ENCODE measurements around the gene TMEM176B.

TMEM176B gene

DNA sequence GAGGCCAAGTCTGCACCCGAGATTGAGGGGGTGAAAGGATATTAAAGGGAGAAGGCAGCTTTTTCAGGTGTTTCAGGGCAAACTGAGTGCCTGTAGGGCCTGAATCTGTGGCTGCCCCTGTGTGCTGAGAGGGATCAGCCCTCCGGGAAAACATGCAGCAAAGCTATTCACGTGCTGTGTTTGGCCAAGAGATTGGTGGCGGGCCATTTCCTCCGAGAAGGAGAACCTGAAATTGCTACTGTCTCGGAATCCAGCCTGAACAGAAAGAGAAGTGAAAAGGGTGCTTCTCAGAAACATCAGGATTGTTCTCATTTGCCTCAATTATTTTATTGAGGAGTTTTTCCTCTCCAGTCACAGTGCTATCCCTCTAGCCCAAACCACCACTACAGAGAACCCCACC is 46.9 kb downstream of the TMEM176B start:
- no peak for DNase-seq (ENCODE audit: low read depth in 2 of 2)

DNA sequence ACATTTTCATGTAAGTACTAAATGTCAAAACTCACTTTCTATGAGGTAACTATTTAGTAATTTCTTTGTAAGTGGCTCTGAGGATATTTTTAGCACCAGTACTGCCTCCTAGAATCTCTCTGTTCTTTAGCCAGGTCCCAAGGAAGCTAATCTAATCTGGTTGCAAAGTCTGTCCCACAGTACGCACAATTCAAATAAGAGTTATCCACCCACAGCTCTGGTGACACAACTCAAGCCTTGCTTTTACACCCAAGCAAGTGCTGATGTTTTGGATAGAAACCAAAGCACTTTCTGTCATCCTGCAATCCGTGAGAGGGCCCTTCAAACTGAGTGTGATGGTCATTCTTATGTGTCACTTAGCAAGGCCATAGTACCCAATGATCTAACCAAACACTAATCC is 48.5 kb downstream of the TMEM176B start:
- no peak for DNase-seq (ENCODE audit: low read depth in 2 of 2)

DNA sequence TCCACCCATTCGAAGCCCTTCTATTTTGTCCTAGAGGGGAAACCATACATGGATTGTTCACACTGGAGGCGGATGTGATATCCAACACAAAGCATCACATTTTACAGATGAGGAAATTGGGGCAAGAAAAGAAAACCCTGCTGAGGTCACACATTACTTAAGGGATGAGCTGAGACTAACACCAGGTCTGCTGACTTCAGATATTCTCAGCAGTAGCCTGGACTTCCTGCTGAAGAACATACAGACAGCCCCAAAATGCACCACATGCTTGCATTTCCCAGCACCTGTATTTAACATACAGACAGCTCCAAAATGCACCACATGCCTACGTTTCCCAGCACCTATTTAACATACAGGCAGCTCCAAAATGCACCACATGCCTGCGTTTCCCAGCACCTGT is 51.8 kb downstream of the TMEM176B start:
- DNase-seq (ENCODE audit: low read depth in 2 of 2), result no peak

DNA sequence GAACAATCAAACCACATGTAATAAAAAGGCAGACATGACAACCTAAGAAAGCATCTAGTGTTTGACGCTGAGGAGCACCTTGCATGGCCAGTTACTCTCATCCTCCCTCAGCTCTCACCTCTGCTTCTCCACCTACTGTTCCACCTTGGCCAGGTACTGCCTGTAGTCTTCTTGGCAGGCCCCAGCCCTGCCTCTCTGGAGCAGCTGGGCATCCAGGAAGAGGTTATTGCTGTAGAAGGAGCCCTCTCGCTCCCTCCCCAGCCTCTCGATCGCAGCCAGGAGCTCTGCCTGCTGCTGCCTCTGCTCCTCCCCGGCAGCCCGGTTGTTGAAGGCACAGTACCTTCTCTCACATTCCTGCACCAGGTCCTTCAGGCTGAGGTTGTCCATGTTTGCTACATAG is 53.2 kb downstream of the TMEM176B start:
- no peak for DNase-seq (ENCODE audit: low read depth in 2 of 2)

DNA sequence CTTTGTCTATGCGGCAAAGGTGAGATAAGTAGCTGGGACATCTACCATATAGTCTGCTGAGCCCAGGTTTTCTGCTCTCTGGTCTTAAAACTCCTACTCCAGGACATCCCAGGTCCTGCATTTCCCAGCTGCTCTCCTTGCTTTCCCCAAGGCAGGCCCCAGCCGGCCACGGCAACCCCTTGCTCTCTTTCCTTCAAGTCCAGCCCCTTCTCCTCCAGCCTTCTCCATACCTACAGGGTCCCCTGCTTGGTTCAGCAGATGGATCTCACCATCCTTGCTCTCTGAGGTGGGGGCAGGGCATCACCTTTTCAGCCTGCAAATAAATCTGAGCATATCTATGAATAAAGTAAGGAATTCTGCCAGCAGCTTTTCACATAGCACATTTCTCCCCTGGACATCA is 54.3 kb downstream of the TMEM176B start:
- DNase-seq (ENCODE audit: low read depth in 2 of 2), result no peak

DNA sequence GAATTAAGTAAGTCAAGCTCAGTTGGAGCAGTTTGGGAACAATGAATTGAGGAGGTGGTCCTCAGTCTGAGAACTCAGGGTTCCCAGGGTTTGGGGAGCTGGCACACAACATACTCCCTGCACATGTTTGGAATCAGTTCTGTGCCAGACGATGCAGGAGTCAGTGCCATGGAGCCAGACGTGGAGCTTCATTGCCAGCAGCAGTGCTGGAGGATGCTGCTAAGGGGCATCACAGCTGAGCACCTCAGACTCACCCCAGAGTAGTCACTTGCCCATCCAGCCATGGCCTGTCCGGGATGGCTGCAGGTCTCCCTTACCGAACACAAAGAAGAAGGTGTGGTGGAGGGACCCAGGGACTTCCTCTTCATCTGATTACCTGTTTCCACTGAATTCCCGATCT is 55.1 kb downstream of the TMEM176B start:
- DNase-seq (ENCODE audit: low read depth in 2 of 2), result no peak

DNA sequence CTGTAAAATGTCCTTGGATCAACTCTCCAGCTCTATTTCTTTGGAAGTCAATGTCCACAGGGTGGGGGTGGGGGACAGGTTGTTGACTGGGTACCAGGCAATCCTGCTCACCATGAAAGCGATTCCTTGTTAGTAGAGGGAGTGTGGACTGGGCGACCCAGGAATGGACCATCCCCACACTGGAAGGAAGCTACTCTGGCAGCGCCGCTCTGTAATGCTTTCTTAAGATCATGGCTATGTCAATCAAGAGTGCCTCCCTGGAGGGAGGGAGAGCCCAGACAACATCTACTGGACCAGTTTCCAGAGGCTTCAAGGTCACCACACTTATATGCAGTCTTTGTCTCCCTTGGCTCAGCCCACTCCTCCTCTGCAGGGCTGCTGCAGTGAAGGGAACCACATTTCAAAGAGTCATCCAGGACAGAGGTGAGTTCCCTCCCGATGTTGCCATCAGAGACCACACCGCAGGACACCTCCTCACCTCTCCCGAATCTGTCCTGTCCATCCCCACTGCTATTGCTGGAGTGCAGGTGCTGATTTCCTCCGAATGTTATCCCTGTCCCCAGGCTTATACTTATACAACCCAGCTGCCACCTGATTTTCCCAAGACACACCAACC is 56.0 kb downstream of the TMEM176B start:
- DNase-seq (ENCODE audit: low read depth in 2 of 2), result no peak

DNA sequence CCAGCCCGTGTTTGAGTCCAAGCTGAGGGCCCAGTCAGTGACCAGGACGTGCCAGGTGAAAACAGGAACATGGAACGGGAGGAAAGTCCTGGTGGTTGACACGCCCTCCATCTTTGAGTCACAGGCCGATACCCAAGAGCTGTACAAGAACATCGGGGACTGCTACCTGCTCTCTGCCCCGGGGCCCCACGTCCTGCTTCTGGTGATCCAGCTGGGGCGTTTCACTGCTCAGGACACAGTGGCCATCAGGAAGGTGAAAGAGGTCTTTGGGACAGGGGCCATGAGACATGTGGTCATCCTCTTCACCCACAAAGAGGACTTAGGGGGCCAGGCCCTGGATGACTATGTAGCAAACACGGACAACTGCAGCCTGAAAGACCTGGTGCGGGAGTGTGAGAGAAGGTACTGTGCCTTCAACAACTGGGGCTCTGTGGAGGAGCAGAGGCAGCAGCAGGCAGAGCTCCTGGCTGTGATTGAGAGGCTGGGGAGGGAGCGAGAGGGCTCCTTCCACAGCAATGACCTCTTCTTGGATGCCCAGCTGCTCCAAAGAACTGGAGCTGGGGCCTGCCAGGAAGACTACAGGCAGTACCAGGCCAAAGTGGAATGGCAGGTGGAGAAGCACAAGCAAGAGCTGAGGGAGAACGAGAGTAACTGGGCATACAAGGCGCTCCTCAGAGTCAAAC is 57.7 kb downstream of the TMEM176B start:
- DNase-seq (ENCODE audit: low read depth in 2 of 2), result no peak

Measured in stimulated activated CD8-positive, alpha-beta memory T cell treated with anti-CD3 and anti-CD28 coated beads, Interleukin-7, amount 100 ng/mL, for 1 hour (primary cell).